ENCODE results near the gene DOCK10.

The DOCK10 gene

DNA sequence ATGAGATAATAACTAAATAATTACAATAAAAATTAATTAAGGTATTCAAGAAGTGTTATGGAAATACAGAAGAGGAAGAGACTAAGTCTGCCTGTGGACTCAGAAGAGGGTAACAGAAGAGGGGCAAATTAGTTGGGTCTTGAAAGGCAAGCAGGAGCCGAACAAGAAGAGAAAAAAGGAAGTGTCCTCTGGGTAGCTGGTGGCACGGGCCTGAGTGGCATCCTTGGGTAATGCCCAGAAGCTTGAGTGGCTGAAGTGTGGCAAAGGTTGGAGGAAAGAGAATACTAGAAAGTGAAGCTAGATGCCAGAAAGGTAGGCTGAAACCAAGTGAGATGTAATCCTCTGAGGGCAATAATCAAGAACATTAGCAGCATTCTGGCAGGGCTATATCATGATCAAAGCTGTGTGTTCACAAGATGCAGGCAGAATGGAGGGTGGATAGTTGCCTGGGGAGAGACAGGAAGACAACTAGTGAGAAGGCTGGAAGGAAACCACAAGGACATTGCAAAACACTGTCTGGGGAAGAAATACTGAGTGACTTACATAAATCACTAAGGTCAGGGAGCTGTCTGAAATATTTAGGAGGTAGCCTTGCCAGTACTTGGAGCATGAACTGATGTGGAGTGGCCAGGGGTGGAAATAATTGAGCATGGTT lies 16.2 kb downstream of the DOCK10 start:
- FAIRE-seq, result no peak
- TF ChIP-seq, protein P1, sequence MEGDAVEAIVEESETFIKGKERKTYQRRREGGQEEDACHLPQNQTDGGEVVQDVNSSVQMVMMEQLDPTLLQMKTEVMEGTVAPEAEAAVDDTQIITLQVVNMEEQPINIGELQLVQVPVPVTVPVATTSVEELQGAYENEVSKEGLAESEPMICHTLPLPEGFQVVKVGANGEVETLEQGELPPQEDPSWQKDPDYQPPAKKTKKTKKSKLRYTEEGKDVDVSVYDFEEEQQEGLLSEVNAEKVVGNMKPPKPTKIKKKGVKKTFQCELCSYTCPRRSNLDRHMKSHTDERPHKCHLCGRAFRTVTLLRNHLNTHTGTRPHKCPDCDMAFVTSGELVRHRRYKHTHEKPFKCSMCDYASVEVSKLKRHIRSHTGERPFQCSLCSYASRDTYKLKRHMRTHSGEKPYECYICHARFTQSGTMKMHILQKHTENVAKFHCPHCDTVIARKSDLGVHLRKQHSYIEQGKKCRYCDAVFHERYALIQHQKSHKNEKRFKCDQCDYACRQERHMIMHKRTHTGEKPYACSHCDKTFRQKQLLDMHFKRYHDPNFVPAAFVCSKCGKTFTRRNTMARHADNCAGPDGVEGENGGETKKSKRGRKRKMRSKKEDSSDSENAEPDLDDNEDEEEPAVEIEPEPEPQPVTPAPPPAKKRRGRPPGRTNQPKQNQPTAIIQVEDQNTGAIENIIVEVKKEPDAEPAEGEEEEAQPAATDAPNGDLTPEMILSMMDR (IDR thresholded peaks at IDR 0.05; ENCODE audit: insufficient read depth, missing control alignments), result no peak
- DNase-seq (ENCODE audit: insufficient read length, low spot score), result no peak

- no peak for DNase-seq (ENCODE audit: insufficient read length, low spot score)
- TF ChIP-seq, protein P1 (IDR thresholded peaks at IDR 0.05; ENCODE audit: insufficient read depth, missing control alignments), result no peak
- no peak for FAIRE-seq
Measured at GRCh38 chr2:225022188-225022587, 20.1 kb downstream of the DOCK10 start.

DNA sequence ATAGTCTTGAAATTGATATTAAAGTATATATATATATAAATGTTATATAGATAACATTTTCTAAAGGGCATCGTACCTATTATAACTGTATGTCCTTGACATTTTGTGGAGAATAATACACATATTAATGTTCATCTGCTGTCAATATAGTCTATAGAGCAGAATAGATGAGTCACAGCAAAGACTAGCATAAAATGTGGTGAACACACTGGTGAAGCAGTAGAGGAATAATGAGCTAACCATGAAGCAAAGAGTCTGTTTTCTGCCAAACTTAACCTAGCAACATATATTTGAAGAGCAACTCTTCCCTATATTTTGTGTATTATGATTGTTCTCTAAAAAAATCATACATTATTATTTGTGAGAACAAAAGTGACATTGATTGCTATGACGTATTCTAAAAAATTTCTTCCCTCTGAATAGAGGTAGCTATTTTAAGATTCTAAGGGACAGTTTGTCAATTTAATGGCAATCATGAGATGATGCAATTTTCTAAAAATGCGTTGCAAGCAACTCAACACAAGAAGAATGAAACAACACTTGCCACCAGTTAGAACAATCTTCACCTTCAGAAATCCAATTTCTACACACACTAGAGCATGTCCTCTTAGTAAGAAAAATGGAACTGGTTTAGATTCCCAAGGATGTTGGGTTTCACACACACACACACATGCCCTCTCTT lies 22.0 kb downstream of the DOCK10 start:
- DNase-seq (ENCODE audit: insufficient read length, low spot score) (no peak), FAIRE-seq (no peak)
- TF ChIP-seq, protein P1 (IDR thresholded peaks at IDR 0.05; ENCODE audit: insufficient read depth, missing control alignments), result no peak

GRCh38 chr2:225019105-225019504 lies 23.2 kb downstream of the DOCK10 start:
- TF ChIP-seq, protein P1 (IDR thresholded peaks at IDR 0.05; ENCODE audit: insufficient read depth, missing control alignments), result no peak
- FAIRE-seq (no peak), DNase-seq (ENCODE audit: insufficient read length, low spot score) (no peak)

DNA sequence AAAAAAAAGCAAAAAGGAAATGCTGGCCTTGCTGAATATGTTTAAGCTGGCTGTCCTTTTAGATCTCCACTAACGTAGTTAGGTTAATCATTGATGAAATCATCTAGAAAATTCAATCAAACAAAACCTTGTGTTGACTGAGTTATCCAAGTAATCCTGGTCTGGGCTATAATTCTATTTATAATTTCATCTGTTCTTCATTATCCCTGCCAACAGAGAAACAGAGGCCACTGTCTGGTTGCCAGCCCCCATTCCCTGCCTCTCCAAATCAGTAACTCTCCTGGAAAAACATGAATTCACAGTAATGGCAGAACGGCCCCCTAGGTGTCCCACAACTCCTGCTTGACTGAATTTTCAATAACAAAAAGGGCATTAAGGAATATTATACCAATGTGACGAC lies 24.6 kb downstream of the DOCK10 start:
- no peak for FAIRE-seq
- TF ChIP-seq, protein P1 (IDR thresholded peaks at IDR 0.05; ENCODE audit: insufficient read depth, missing control alignments), result no peak
- no peak for DNase-seq (ENCODE audit: insufficient read length, low spot score)

DNA sequence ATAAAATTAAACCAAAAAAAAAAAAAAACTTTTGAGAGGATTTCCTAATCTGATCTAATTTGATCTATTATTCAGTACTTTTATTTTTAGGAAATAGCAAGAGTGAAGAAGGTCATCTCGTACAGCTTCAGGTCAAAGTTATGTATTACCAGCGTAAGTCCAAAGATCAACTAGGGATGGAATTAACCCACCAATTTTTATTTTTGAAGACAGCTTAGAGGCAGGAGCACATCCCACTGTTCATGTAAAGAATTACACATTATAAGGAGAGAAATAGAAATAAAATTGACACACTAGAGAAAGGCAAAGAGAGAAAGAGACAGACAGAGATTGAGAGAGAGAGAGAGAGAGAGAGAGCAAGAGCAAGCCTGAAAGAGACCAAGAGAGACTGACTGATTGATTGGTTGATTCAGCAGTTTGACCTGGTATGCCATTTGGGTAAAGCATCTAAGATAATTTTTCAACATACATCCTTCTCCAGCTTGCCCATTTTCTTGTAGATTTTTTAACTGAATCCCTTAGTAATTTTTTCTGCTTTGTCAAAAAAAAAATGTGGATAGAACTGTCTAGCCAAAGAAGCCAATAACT lies 25.1 kb downstream of the DOCK10 start:
- no peak for FAIRE-seq
- DNase-seq (ENCODE audit: insufficient read length, low spot score), result no peak
- TF ChIP-seq, protein P1 (IDR thresholded peaks at IDR 0.05; ENCODE audit: insufficient read depth, missing control alignments), result no peak

Measured in D721Med (cell line).